ENCODE measurements around the gene C4orf46. TPM values are rescaled to one million over a fixed set of nuclear protein-coding genes. Genes with fewer than 3 reads are reported as not detected.

The C4orf46 gene
- total and polyA plus RNA-seq, 8 donors, result 5.5 to 24.4 (median 20.8) TPM

- intact Hi-C loops (cut with DNase I), result no loop called here
- no peak overlapping the region for H3K27ac ChIP-seq
- no peaks in the 10 kb centered on the region for H3K36me3 ChIP-seq
- no peaks in the 10 kb centered on the region for H3K9me3 ChIP-seq
- no peak overlapping the region for H3K4me3 ChIP-seq
- TF ChIP-seq, protein P1, sequence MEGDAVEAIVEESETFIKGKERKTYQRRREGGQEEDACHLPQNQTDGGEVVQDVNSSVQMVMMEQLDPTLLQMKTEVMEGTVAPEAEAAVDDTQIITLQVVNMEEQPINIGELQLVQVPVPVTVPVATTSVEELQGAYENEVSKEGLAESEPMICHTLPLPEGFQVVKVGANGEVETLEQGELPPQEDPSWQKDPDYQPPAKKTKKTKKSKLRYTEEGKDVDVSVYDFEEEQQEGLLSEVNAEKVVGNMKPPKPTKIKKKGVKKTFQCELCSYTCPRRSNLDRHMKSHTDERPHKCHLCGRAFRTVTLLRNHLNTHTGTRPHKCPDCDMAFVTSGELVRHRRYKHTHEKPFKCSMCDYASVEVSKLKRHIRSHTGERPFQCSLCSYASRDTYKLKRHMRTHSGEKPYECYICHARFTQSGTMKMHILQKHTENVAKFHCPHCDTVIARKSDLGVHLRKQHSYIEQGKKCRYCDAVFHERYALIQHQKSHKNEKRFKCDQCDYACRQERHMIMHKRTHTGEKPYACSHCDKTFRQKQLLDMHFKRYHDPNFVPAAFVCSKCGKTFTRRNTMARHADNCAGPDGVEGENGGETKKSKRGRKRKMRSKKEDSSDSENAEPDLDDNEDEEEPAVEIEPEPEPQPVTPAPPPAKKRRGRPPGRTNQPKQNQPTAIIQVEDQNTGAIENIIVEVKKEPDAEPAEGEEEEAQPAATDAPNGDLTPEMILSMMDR (IDR thresholded peaks at IDR 0.05), result no peak
- no peak for DNase-seq
- H3K4me1 ChIP-seq, result no peaks in the 10 kb centered on the region
- ATAC-seq, result no peak
- H3K27me3 ChIP-seq, result no peaks in the 10 kb centered on the region
These were observed 35.1 kb downstream of the C4orf46 start for GRCh38 chr4:158636619-158637018.

- H3K27ac ChIP-seq, result no peak overlapping the region
- no peaks in the 10 kb centered on the region for H3K27me3 ChIP-seq
- no peaks in the 10 kb centered on the region for H3K4me1 ChIP-seq
- no peak for DNase-seq
- H3K9me3 ChIP-seq, result no peaks in the 10 kb centered on the region
- TF ChIP-seq, protein P1 (IDR thresholded peaks at IDR 0.05), result no peak
- no peaks in the 10 kb centered on the region for H3K36me3 ChIP-seq
- H3K4me3 ChIP-seq, result no peak overlapping the region
- intact Hi-C loops (cut with DNase I), result no loop called here
- no peak for ATAC-seq
These were observed 40.8 kb downstream of the C4orf46 start for GRCh38 chr4:158630893-158631292.

- H3K9me3 ChIP-seq, result no peaks in the 10 kb centered on the region
- no peak overlapping the region for H3K27ac ChIP-seq
- no peaks in the 10 kb centered on the region for H3K4me1 ChIP-seq
- no peak overlapping the region for H3K4me3 ChIP-seq
- DNase-seq (no peak), ATAC-seq (no peak)
- TF ChIP-seq, protein P1 (IDR thresholded peaks at IDR 0.05), result no peak
- no peaks in the 10 kb centered on the region for H3K36me3 ChIP-seq
- intact Hi-C loops (cut with DNase I), result loop anchor here in 1 of 2 donors (10.0 kb wide), 3 partner anchors 131 to 631 kb away; no protein-coding TSS in a partner anchor
- H3K27me3 ChIP-seq, result no peaks in the 10 kb centered on the region
These were observed 46.1 kb downstream of the C4orf46 start for GRCh38 chr4:158625544-158625943.

DNA sequence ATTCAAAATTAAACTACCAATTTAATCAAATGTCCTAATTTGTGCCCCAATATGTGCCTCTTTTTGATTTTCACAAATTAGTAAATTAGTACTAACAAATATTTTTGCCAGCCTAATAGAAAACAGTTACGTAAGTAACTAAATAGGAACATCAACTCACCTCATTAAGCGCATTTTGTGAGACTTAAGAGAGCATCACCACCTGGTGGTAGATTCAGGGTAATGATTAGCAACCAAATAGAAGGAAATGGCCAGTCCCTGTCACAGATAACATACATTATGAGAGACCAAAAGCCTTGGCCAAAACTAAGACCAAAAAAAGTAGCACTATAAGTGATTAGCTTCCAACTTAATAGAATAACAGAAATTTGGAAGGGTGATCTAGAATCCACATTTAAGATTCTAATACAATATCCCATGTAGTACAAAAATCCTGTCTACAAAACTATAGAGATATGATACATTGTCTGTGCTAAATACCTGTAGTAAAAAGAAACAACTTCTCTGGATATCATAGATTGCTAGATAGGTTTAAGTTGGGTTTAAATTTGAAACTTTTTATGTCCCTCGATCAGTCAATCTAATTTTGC, 46.7 kb downstream of the C4orf46 start:
- intact Hi-C loops (cut with DNase I), result loop anchor here in 1 of 2 donors (10.0 kb wide), 3 partner anchors 130 to 630 kb away; no protein-coding TSS in a partner anchor
- ATAC-seq, result peak; percentile 88

GRCh38 chr4:158622251-158622650, 49.4 kb downstream of the C4orf46 start:
- intact Hi-C loops (cut with DNase I), result loop anchor here in 1 of 2 donors (10.0 kb wide), 3 partner anchors 127 to 627 kb away; no protein-coding TSS in a partner anchor
- H3K4me1 ChIP-seq, result no peaks in the 10 kb centered on the region
- DNase-seq (no peak), ATAC-seq (no peak)
- H3K9me3 ChIP-seq, result no peaks in the 10 kb centered on the region
- TF ChIP-seq, protein P1 (IDR thresholded peaks at IDR 0.05), result no peak
- no peaks in the 10 kb centered on the region for H3K36me3 ChIP-seq
- H3K4me3 ChIP-seq, result no peak overlapping the region
- H3K27me3 ChIP-seq, result no peaks in the 10 kb centered on the region
- H3K27ac ChIP-seq, result no peak overlapping the region

More for the DNA sequence above, 46.7 kb downstream of the C4orf46 start:
- no peak overlapping the region for H3K4me3 ChIP-seq
- DNase-seq, result peak in 2 of 4 donors; percentile 6 to 25
- TF ChIP-seq, protein P1 (IDR thresholded peaks at IDR 0.05), result peak; percentile 66 to 69
- H3K27me3 ChIP-seq, result no peaks in the 10 kb centered on the region
- H3K4me1 ChIP-seq, result no peaks in the 10 kb centered on the region
- H3K27ac ChIP-seq, result no peak overlapping the region
- no peaks in the 10 kb centered on the region for H3K9me3 ChIP-seq
- no peaks in the 10 kb centered on the region for H3K36me3 ChIP-seq

Data from left lung (tissue), 10 donors.